A549 (cell line): Measurements from ENCODE around the gene C1QTNF12. TPM values are rescaled to one million over a fixed set of nuclear protein-coding genes. Genes with fewer than 3 reads are reported as not detected.

Experiments used
- ATAC-seq, 2 experiments: fragments of 200-7000 bp in 1 of 2; fragments of >200 bp in 1 of 2; cut with Nextera tagmentation in 1 of 2; cut with Tn5 transposase in 1 of 2; 3 replicates each; pipeline versions ENCODE4 v1.8.0 to v1.9.1; 2018 to 2020; ENCODE audit warnings: mild to moderate bottlenecking in 1 of 2, moderate library complexity in 1 of 2
- CTCF ChIA-PET: fragments of 300-600 bp; sonication (Branson Sonifier 250); formaldehyde crosslinking; extraction: SDS; loops from one replicate; lab custom pipeline; 2021; ENCODE audit warnings: antibody characterized with exemption, inconsistent platforms; lab: Yijun Ruan, JAX
- POLR2A ChIA-PET: fragments of 350-600 bp; formaldehyde crosslinking; extraction: SDS; loops from one replicate; lab custom pipeline; 2021; ENCODE audit warnings: antibody characterized with exemption, inconsistent platforms; lab: Yijun Ruan, JAX
- DNase-seq, 2 experiments: peaks; one replicate each; pipeline versions ENCODE4 v3.0.0 to v3.0.0-alpha.2; 2011 to 2016; ENCODE audit warnings: low read depth in 1 of 2, low spot score in 1 of 2
- FAIRE-seq: peaks from 2 replicates; lab custom pipeline; 2011; peaks lifted over from hg19 to GRCh38; lab: Jason Lieb, UNC
- H3K27ac ChIP-seq, 2 experiments: fragments of >200 bp; sonication (Bioruptor Twin); formaldehyde crosslinking; 3 replicates each; pipeline ENCODE4 v1.5.1; 2016 to 2017
- H3K4me1 ChIP-seq: fragments of >200 bp; sonication (Bioruptor Twin); formaldehyde crosslinking; 3 replicates; pipeline ENCODE4 v1.6.1; 2016
- H3K4me2 ChIP-seq: fragments of >200 bp; sonication (Bioruptor Twin); formaldehyde crosslinking; 3 replicates; pipeline ENCODE4 v1.6.1; 2016
- H3K4me3 ChIP-seq: fragments of >200 bp; sonication (Bioruptor Twin); formaldehyde crosslinking; 3 replicates; pipeline ENCODE4 v1.5.1; 2016
- H3K9me3 ChIP-seq: fragments of >200 bp; sonication (Bioruptor Twin); formaldehyde crosslinking; 3 replicates; pipeline ENCODE4 v1.6.1; 2016
- ATOH8 ChIP-seq: fragments of 250-450 bp; sonication (Bioruptor Pico); IDR thresholded peaks from 2 replicates; pipeline ENCODE4 v1.5.0; 2020; ENCODE audit warnings: low read depth, mild to moderate bottlenecking, moderate library complexity
- CBX8 ChIP-seq: fragments of 200-600 bp; sonication (generic); IDR thresholded peaks from 2 replicates; pipeline ENCODE4 v1.6.1; 2016
- CEBPB ChIP-seq, 2 experiments: fragments of >200 bp in 1 of 2; sonication (Bioruptor Twin) in 1 of 2; formaldehyde crosslinking in 1 of 2; IDR thresholded peaks; 2 replicates each; pipeline ENCODE4 v1.6.1; 2012 to 2016
- CHD2 ChIP-seq: fragments of 150-350 bp; IDR thresholded peaks from 2 replicates; pipeline ENCODE4 v1.6.1; 2014; ENCODE audit warnings: low read length; ENCODE audit not compliant: partially characterized antibody
- E2F6 ChIP-seq: IDR thresholded peaks from 2 replicates; pipeline ENCODE4 v1.6.1; 2012; ENCODE audit warnings: low read depth, borderline replicate concordance
- EHF ChIP-seq: fragments of 250-450 bp; sonication (Bioruptor Pico); IDR thresholded peaks from 2 replicates; pipeline ENCODE4 v1.5.0; 2020; ENCODE audit warnings: mild to moderate bottlenecking
- EHMT2 ChIP-seq: fragments of 200-600 bp; sonication (generic); IDR thresholded peaks from 2 replicates; pipeline ENCODE4 v1.6.1; 2016; ENCODE audit warnings: antibody characterized with exemption, low read depth, mild to moderate bottlenecking, moderate library complexity
- ESRRA ChIP-seq: fragments of 150-350 bp; IDR thresholded peaks from 2 replicates; pipeline ENCODE4 v1.6.1; 2014; ENCODE audit warnings: mild to moderate bottlenecking, low read length, borderline replicate concordance
- FOSL2 ChIP-seq, 2 experiments: fragments of 450-650 bp in 1 of 2; fragments of >200 bp in 1 of 2; sonication (Bioruptor Twin) in 1 of 2; formaldehyde crosslinking; IDR thresholded peaks; 2 replicates each; pipeline versions ENCODE4 v1.5.0 to v1.6.1; 2016 to 2020; ENCODE audit warnings: mild to moderate bottlenecking in 1 of 2, moderate library complexity in 1 of 2
- FOXS1 ChIP-seq: fragments of 250-450 bp; sonication (Bioruptor Pico); IDR thresholded peaks from 2 replicates; pipeline ENCODE4 v1.5.0; 2020; ENCODE audit warnings: mild to moderate bottlenecking, moderate library complexity
- GATA3 ChIP-seq: IDR thresholded peaks from 2 replicates; pipeline ENCODE4 v1.6.1; 2012; ENCODE audit warnings: borderline replicate concordance
- HES2 ChIP-seq: fragments of >200 bp; sonication (Bioruptor Twin); formaldehyde crosslinking; IDR thresholded peaks from 2 replicates; pipeline ENCODE4 v1.6.1; 2016
- HOXA7 ChIP-seq: fragments of 250-450 bp; sonication (Bioruptor Pico); IDR thresholded peaks from 2 replicates; pipeline ENCODE4 v1.5.0; 2020; ENCODE audit warnings: mild to moderate bottlenecking, moderate library complexity
- HOXB5 ChIP-seq: fragments of 250-450 bp; sonication (Bioruptor Pico); IDR thresholded peaks from 2 replicates; pipeline ENCODE4 v1.5.0; 2020; ENCODE audit warnings: mild to moderate bottlenecking, moderate library complexity
- JUN ChIP-seq, 2 experiments: fragments of >200 bp; sonication (Bioruptor Twin); formaldehyde crosslinking; IDR thresholded peaks; 2 replicates in 1 of 2; 3 replicates in 1 of 2; pipeline ENCODE4 v1.6.1; 2016 to 2017
- JUNB ChIP-seq: fragments of >200 bp; sonication (Bioruptor Twin); formaldehyde crosslinking; IDR thresholded peaks from 2 replicates; pipeline ENCODE4 v1.6.1; 2016
- NFE2L2 ChIP-seq: fragments of 150-350 bp; conservative IDR thresholded peaks from 2 replicates; pipeline ENCODE4 v1.6.1; 2014; ENCODE audit warnings: low read length
- NPAS2 ChIP-seq: fragments of 250-450 bp; sonication (Bioruptor Pico); IDR thresholded peaks from 2 replicates; pipeline ENCODE4 v1.8.0; 2022; ENCODE audit warnings: mild to moderate bottlenecking, moderate library complexity, borderline replicate concordance
- NR3C1 ChIP-seq: fragments of >200 bp; sonication (Bioruptor Twin); formaldehyde crosslinking; IDR thresholded peaks from 3 replicates; pipeline ENCODE4 v1.6.1; 2017
- RAD21 ChIP-seq, 2 experiments: fragments of >200 bp in 1 of 2; sonication (Bioruptor Twin) in 1 of 2; formaldehyde crosslinking in 1 of 2; IDR thresholded peaks in 1 of 2; conservative IDR thresholded peaks in 1 of 2; 2 replicates in 1 of 2; 3 replicates in 1 of 2; pipeline ENCODE4 v1.6.1; 2012 to 2018; ENCODE audit warnings: inconsistent platforms in 1 of 2
- RCOR1 ChIP-seq: fragments of 150-350 bp; IDR thresholded peaks from 2 replicates; pipeline ENCODE4 v1.6.1; 2014; ENCODE audit warnings: antibody characterized with exemption, low read length, low read depth
- SMC3 ChIP-seq: fragments of >200 bp; sonication (Bioruptor Twin); formaldehyde crosslinking; IDR thresholded peaks from 3 replicates; pipeline ENCODE4 v1.6.1; 2018; ENCODE audit warnings: inconsistent platforms
- SREBF2 ChIP-seq: fragments of 450-650 bp; IDR thresholded peaks from 2 replicates; pipeline ENCODE4 v1.6.1; 2014; ENCODE audit warnings: mild to moderate bottlenecking, moderate library complexity
- TP53 ChIP-seq: fragments of 250-450 bp; sonication (Bioruptor Pico); IDR thresholded peaks from 2 replicates; pipeline ENCODE4 v1.5.0; 2021; ENCODE audit warnings: mild to moderate bottlenecking, moderate library complexity
- ZNF302 ChIP-seq: fragments of 250-450 bp; sonication (Bioruptor Pico); IDR thresholded peaks from 2 replicates; pipeline ENCODE4 v1.9.0; 2021; ENCODE audit warnings: inconsistent platforms, mild to moderate bottlenecking, moderate library complexity
- ZSCAN20 ChIP-seq: fragments of 250-450 bp; sonication (Bioruptor Pico); IDR thresholded peaks from 2 replicates; pipeline ENCODE4 v1.8.0; 2022; ENCODE audit warnings: mild to moderate bottlenecking, moderate library complexity
- WGBS: methylation state at CpG from one replicate; pipeline ENCODE4 v1.1.6; 2017; ENCODE audit errors: missing lambda C conversion rate; 5-methylcytosine and 5-hydroxymethylcytosine counted together
- polyA plus RNA-seq, 4 experiments: library from polyadenylated mRNA; depleted of rRNA in 3 of 4; stranded (reverse); fragments of >200 nt; fragmentation: RNase III in 1 of 4; extraction: RNeasy Plus Mini Kit Qiagen cat#74134 plus additional on column Dnase treatment in 1 of 4; gene quantifications; 2 replicates in 3 of 4; 3 replicates in 1 of 4; pipeline ENCODE4 v1.2.3, GENCODE V29; 2011 to 2017

The C1QTNF12 gene
- polyA plus RNA-seq, 2 of the 4 experiments (the other 2 are of a cell fraction): 0.47 to 0.83 TPM

GRCh38 chr1:1253972-1254666 is 7.6 kb upstream of the C1QTNF12 start:
- Histone ChIP-seq H3K4me2 (no peak overlapping the region), H3K9me3 (no peaks in the 10 kb centered on the region), H3K4me1 (no peaks in the 10 kb centered on the region), H3K4me3 (no peak overlapping the region), H3K27ac (no peak overlapping the region)
- FAIRE-seq (no peak), ATAC-seq (no peak), DNase-seq (no peak)
- ChIA-PET POLR2A (no interaction called here), CTCF (interaction anchor here (0.8 to 1.7 kb wide), 3 partner anchors 10 to 133 kb away, joined by 3 read pairs; no protein-coding TSS in a partner anchor)
- 96% methylated on average over 37 of the region's 50 CpGs for WGBS
- TF ChIP-seq CBX8: no peak
- no peak for TF ChIP-seq ESRRA
- TF ChIP-seq HES2: no peak
- TF ChIP-seq SMC3: no peak
- no peak for TF ChIP-seq FOXS1 (CRISPR knock-in tag)
- no peak for TF ChIP-seq NPAS2 (CRISPR knock-in tag)
- no peak for TF ChIP-seq ZNF302 (CRISPR knock-in tag)
- no peak for TF ChIP-seq RCOR1
- no peak for TF ChIP-seq NFE2L2
- TF ChIP-seq CHD2: no peak
- no peak for TF ChIP-seq NR3C1
- no peak for TF ChIP-seq JUNB
- TF ChIP-seq EHF (CRISPR knock-in tag): no peak
- no peak for TF ChIP-seq RAD21 (conservative IDR thresholded peaks at IDR 0.05 in 1 of 2, IDR thresholded peaks at IDR 0.05 in 1 of 2)
- no peak for TF ChIP-seq JUN (IDR thresholded peaks at IDR 0.05)
- no peak for TF ChIP-seq EHMT2
- no peak for TF ChIP-seq HOXA7 (CRISPR knock-in tag)
- TF ChIP-seq TP53 (CRISPR knock-in tag): no peak
- no peak for TF ChIP-seq FOSL2 (IDR thresholded peaks at IDR 0.05)
- TF ChIP-seq FOSL2 (CRISPR knock-in tag; IDR thresholded peaks at IDR 0.05): no peak
- no peak for TF ChIP-seq E2F6

GRCh38 chr1:1253314-1253713 is 6.8 kb upstream of the C1QTNF12 start:
- WGBS: 96% methylated on average over 9 of the region's 12 CpGs
- ChIA-PET CTCF (no interaction called here), POLR2A (no interaction called here)
- Histone ChIP-seq H3K4me2 (no peak overlapping the region), H3K9me3 (no peaks in the 10 kb centered on the region), H3K27ac (no peak overlapping the region), H3K4me1 (no peaks in the 10 kb centered on the region), H3K4me3 (no peak overlapping the region)
- no peak for FAIRE-seq
- no peak for ATAC-seq
- no peak for TF ChIP-seq RCOR1
- no peak for TF ChIP-seq CEBPB (IDR thresholded peaks at IDR 0.05)
- TF ChIP-seq TP53 (CRISPR knock-in tag): no peak
- TF ChIP-seq GATA3: no peak
- TF ChIP-seq ZSCAN20 (CRISPR knock-in tag): no peak
- TF ChIP-seq SMC3: no peak
- no peak for TF ChIP-seq NFE2L2
- TF ChIP-seq SREBF2: no peak
- no peak for TF ChIP-seq HOXB5 (CRISPR knock-in tag)
- no peak for TF ChIP-seq ATOH8 (CRISPR knock-in tag)
- no peak for DNase-seq
